ENCODE data around the gene NR1H3. TPM values are rescaled to one million over a fixed set of nuclear protein-coding genes. Genes with fewer than 3 reads are reported as not detected.
"Not testable (repeated sequence)": the region's sequence is repeated elsewhere in the genome, so short reads cannot be mapped to it uniquely, and the experiment has no call there.

NR1H3 gene
- total RNA-seq = 10 to 100 TPM; 19.4 to 39.7 (median 29.0) TPM
- polyA plus RNA-seq = 10 to 100 TPM; 18.0 to 27.0 TPM
- long read RNA-seq, donor 1, partial matches to known transcripts = 3 of 114 reads
- long read RNA-seq, donor 1, other reads (novel, unspliced or antisense) = 103 of 114 reads
- long read RNA-seq, donor 2, partial matches to known transcripts = 0 of 5 reads
- long read RNA-seq, donor 2, other reads (novel, unspliced or antisense) = 0 of 5 reads
- long read RNA-seq, donor 3, partial matches to known transcripts = 0 of 30 reads
- long read RNA-seq, donor 3, other reads (novel, unspliced or antisense) = 27 of 30 reads

DNA sequence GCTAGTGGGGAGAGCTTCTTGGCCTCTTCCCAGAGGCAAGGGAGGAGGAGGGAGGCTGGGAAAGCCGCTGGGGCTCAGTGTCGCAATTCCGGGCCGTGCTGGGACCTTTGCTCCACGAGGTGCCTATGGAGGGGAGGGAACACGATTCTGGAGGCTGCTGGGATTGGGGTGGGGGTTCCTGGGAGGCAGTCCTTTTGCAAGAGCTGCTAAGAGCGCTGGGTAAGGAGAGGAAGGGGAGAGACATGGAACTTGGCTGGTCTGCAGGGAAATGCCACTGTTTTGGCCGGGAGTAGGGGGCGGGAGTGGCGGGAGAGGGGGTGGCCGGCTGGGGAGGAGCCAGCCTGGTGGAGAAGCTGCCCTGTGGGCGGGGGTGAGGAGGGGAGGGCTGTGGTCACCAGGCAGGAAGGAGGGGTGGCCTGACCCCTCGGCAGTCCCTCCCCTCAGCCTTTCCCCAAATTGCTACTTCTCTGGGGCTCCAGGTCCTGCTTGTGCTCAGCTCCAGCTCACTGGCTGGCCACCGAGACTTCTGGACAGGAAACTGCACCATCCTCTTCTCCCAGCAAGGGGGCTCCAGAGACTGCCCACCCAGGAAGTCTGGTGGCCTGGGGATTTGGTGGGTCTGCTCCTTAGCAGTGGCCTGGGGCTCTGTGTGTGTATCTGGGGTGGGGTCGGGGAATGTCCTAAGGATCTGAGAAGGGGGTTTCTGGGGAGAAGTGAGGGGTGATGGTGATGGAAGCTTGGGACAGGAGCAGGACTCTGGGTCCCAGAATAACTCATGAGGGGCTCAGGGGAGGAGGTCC is at the start of gene NR1H3:
NR1H3 (plus strand) TSS at position 480 of the 800 bp plus-strand sequence. CDS start 1,221 bp downstream, outside the sequence.
- Histone ChIP-seq H3K27ac (peak within 1 kb of the TSS; percentile 68 to 75), H3K4me1 (ENCODE audit: insufficient read depth) (peaks cover 10% of the 10 kb centered on the region), H3K27me3 (no peaks in the 10 kb centered on the region), H3K9me3 (no peaks in the 10 kb centered on the region), H3K4me3 (peak within 1 kb of the TSS; percentile 38), H3K36me3 (no peaks in the 10 kb centered on the region)
- 1 to 4% (median 2%) methylated on average over 13 to 15 of the region's 15 CpGs for WGBS, 3 donors
- no peak for TF ChIP-seq POLR2A (IDR thresholded peaks at IDR 0.05)
- TF ChIP-seq, protein P1, sequence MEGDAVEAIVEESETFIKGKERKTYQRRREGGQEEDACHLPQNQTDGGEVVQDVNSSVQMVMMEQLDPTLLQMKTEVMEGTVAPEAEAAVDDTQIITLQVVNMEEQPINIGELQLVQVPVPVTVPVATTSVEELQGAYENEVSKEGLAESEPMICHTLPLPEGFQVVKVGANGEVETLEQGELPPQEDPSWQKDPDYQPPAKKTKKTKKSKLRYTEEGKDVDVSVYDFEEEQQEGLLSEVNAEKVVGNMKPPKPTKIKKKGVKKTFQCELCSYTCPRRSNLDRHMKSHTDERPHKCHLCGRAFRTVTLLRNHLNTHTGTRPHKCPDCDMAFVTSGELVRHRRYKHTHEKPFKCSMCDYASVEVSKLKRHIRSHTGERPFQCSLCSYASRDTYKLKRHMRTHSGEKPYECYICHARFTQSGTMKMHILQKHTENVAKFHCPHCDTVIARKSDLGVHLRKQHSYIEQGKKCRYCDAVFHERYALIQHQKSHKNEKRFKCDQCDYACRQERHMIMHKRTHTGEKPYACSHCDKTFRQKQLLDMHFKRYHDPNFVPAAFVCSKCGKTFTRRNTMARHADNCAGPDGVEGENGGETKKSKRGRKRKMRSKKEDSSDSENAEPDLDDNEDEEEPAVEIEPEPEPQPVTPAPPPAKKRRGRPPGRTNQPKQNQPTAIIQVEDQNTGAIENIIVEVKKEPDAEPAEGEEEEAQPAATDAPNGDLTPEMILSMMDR (IDR thresholded peaks at IDR 0.05) = peak; percentile 28 to 81 (median 71)
- peak; percentile 72 to 90 (median 88) for DNase-seq
- intact Hi-C loops (cut with DNase I) = loop anchor here in 2 of 4 donors (5.0 to 10.0 kb wide), 2 partner anchors 75 to 97 kb away; partner anchors contain the start of gene MYBPC3 (in 1 of the 2)

DNA sequence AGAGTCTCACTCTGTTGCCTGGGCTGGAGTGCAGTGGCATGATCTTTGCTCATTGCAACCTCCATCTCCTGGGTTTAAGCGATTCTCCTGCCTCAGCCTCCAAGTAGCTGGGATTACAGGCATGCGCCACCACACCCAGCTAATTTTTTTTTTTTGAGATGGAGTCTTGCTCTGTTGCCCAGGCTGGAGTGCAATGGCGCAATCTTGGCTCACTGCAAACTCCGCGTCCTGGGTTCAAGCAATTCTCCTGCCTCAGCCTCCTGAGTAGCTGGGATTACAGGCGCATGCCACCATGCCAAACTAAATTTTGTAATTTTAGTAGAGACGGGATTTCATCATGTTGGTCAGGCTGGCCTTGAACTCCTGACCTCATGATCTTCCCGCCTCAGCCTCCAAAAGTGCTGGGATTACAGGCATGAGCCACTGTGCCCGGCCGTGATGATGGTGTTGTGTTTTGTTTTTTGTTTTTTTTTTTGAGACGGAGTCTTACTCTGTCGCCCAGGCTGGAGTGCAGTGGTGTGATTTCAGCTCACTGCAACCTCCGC is 49.7 kb upstream of the NR1H3 start:
- H3K4me3 ChIP-seq; H3K36me3 ChIP-seq; H3K4me1 ChIP-seq (ENCODE audit: insufficient read depth); H3K27me3 ChIP-seq; H3K27ac ChIP-seq; intact Hi-C loops (cut with DNase I); DNase-seq; H3K9me3 ChIP-seq: not testable (repeated sequence)
- WGBS, 3 donors = 80 to 88% (median 83%) methylated on average over 13 of the region's 13 CpGs

DNA sequence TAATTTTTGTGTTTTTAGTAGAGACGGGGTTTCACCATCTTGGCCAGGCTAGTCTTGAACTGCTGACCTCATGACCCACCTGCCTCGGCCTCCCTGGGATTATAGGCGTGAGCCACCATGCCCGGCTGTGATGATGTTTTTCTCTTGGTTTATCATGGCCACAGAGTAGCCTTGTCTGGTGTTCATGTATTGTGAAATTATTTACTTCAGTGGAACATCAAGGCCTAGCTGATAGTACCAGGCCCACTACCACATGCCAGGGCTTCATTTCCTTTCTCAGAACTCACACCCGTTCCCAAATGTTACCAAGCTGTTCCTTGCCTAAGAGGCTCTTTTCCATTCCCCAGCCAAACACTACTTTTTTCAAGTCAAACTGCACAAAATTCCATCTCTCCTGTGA is 49.2 kb upstream of the NR1H3 start:
- DNase-seq = no peak
- Histone ChIP-seq H3K9me3 (no peaks in the 10 kb centered on the region), H3K4me3 (no peak overlapping the region), H3K4me1 (ENCODE audit: insufficient read depth) (no peaks in the 10 kb centered on the region), H3K27ac (no peak overlapping the region), H3K36me3 (no peaks in the 10 kb centered on the region), H3K27me3 (no peaks in the 10 kb centered on the region)
- WGBS, 3 donors = 83 to 88% (median 87%) methylated on average over 5 of the region's 5 CpGs
- TF ChIP-seq, protein P1 (IDR thresholded peaks at IDR 0.05) = no peak
- no peak for TF ChIP-seq POLR2A (IDR thresholded peaks at IDR 0.05)
- TF ChIP-seq EP300 (IDR thresholded peaks at IDR 0.05) = no peak
- intact Hi-C loops (cut with DNase I) = no loop called here

DNA sequence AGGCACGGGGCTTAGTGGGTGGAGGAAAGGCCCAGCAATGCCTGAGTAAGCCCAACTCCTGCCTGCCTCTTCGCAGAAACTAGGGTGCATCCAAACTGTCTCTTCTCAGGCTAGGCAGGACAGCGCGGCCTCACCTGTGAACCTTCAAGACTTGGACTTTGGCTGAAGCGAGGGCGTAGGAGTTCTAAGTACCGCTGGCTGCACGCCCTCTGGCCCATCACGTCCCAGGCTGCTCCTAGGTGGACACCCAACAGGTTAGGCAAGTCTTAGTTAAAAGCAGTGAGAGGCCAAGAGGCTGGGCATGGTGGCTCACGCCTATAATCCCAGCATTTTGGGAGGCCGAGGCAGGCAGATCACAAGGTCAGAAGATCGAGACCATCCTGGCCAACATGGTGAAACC is 44.9 kb upstream of the NR1H3 start:
- DNase-seq = peak in 3 of 5 donors; percentile 35 to 43 (median 39)
- Histone ChIP-seq H3K4me1 (ENCODE audit: insufficient read depth) (peaks cover 10% of the 10 kb centered on the region), H3K4me3 (no peak overlapping the region), H3K36me3 (no peaks in the 10 kb centered on the region), H3K27me3 (no peaks in the 10 kb centered on the region), H3K27ac (no peak overlapping the region), H3K9me3 (no peaks in the 10 kb centered on the region)
- intact Hi-C loops (cut with DNase I) = no loop called here
- TF ChIP-seq, protein P1 (IDR thresholded peaks at IDR 0.05) = no peak
- TF ChIP-seq POLR2A (IDR thresholded peaks at IDR 0.05) (no peak), EP300 (IDR thresholded peaks at IDR 0.05) (no peak)
- WGBS, 3 donors = 82 to 88% (median 83%) methylated on average over 12 of the region's 12 CpGs
